Kidney capillary endothelial cell (primary cell): ENCODE data around the gene SLC25A21.
A peak's percentile ranks its signal among the peaks of the same experiment; 100 is the strongest.
"Not testable (repeated sequence)": the region's sequence is repeated elsewhere in the genome, so short reads cannot be mapped to it uniquely, and the experiment has no call there.

Experiments used
- DNase-seq: peaks from one replicate; pipeline ENCODE4 v3.0.0-alpha.2; 2018; ENCODE audit warnings: low spot score

Gene SLC25A21

GRCh38 chr14:37172024-37172869 lies at the start of gene SLC25A21:
Gene SLC25A21 (minus strand): TSS chr14:37172606.
- DNase-seq: peak; percentile 78

- no peak for DNase-seq
Measured at GRCh38 chr14:37221073-37221472, 48.7 kb upstream of the SLC25A21 start.

- no peak for DNase-seq
Measured at GRCh38 chr14:37215345-37215744, 42.9 kb upstream of the SLC25A21 start.

- DNase-seq: no peak
Measured at GRCh38 chr14:37213016-37213415, 40.6 kb upstream of the SLC25A21 start.

- no peak for DNase-seq
Measured at GRCh38 chr14:37210448-37210847, 38.0 kb upstream of the SLC25A21 start.

- not testable (repeated sequence) for DNase-seq
Measured at GRCh38 chr14:37209617-37210016, 37.2 kb upstream of the SLC25A21 start.

GRCh38 chr14:37205623-37206605 lies 33.5 kb upstream of the SLC25A21 start:
- DNase-seq: not testable (repeated sequence)

GRCh38 chr14:37203423-37203822 lies 31.0 kb upstream of the SLC25A21 start:
- DNase-seq: no peak

- DNase-seq: no peak
Measured at GRCh38 chr14:37202812-37203211, 30.4 kb upstream of the SLC25A21 start.

- DNase-seq: no peak
Measured at GRCh38 chr14:37202265-37202664, 29.9 kb upstream of the SLC25A21 start.

GRCh38 chr14:37201724-37202123 lies 29.3 kb upstream of the SLC25A21 start:
- DNase-seq: no peak

GRCh38 chr14:37198907-37199306 lies 26.5 kb upstream of the SLC25A21 start:
- DNase-seq: no peak

- no peak for DNase-seq
Measured at GRCh38 chr14:37198273-37198598, 25.8 kb upstream of the SLC25A21 start.

GRCh38 chr14:37197421-37198272 lies 25.2 kb upstream of the SLC25A21 start, which contains the start of gene MIPOL1:
Gene MIPOL1 (plus strand): TSS chr14:37197937. CDS start chr14:37247889, 49,952 bp downstream.
- peak; percentile 86 for DNase-seq

GRCh38 chr14:37196604-37197420 lies 24.4 kb upstream of the SLC25A21 start:
- no peak for DNase-seq

GRCh38 chr14:37195327-37195726 lies 22.9 kb upstream of the SLC25A21 start:
- peak; percentile 94 for DNase-seq

GRCh38 chr14:37194698-37195097 lies 22.3 kb upstream of the SLC25A21 start:
- no peak for DNase-seq

- not testable (repeated sequence) for DNase-seq
Measured at GRCh38 chr14:37189733-37190132, 17.3 kb upstream of the SLC25A21 start.

GRCh38 chr14:37187840-37188577 lies 15.6 kb upstream of the SLC25A21 start:
- not testable (repeated sequence) for DNase-seq

GRCh38 chr14:37187294-37187693 lies 14.9 kb upstream of the SLC25A21 start:
- DNase-seq: no peak
